ENCODE results near the gene PSMF1.

The PSMF1 gene, protein sequence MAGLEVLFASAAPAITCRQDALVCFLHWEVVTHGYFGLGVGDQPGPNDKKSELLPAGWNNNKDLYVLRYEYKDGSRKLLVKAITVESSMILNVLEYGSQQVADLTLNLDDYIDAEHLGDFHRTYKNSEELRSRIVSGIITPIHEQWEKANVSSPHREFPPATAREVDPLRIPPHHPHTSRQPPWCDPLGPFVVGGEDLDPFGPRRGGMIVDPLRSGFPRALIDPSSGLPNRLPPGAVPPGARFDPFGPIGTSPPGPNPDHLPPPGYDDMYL

DNA sequence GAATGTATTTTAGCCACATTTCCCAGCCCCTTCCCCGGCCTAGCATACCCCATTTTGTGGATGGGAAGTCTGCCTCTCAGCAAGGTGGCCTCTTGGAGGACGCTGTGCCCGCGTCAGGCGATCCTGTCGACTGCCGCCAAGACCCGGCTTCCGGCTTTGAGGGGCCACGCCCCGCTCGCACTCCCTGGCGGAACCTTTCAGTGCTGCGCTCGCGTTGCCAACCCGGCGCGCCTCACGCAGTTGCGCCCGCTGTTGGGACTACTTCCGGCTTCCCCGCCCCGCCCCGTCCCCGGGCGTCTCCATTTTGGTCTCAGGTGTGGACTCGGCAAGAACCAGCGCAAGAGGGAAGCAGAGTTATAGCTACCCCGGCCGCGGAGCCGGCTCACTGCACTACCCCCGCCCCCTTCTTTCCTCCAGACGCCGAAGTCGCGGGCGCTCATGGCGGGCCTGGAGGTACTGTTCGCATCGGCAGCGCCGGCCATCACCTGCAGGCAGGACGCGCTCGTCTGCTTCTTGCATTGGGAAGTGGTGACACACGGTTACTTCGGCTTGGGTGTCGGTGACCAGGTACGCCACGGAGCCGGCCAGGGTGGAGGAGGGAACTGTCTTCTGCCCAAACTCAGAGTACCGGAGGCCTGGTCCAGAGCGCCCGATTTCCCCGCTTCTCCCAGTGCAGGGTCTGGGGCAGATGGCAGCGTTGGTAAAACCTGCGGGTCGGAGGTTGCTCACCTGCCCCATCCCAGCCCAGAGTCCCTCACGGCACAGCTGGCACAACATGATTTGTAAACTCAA lies at the start of gene PSMF1:
Gene PSMF1, plus strand, starts transcription at position 267 of the 792 bp plus-strand sequence. Its CDS starts 172 bp downstream, at position 439.
- DNase-seq (ENCODE audit: low read depth), result peak; percentile 91

DNA sequence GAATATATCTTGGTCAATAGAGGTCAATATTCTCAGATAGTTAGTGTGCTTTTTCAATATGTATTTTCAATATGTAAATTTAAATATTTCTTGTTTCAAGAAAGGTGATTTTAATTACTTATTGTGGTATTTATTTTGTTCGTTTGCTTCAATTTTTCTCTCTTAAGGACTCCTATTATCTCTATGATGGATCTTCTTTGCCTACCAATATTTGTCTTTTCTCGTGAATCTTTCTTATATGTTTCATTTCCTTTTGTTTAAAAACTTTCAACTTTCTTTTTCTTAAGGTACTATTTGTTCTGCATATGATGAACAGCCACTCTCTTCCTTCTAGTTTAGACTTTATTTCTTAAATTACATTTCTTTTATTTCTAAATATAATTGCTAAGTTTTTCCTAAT lies 46.1 kb upstream of the PSMF1 start:
- DNase-seq (ENCODE audit: low read depth), result no peak

GRCh38 chr20:1075616-1076015 lies 42.8 kb upstream of the PSMF1 start:
- DNase-seq (ENCODE audit: low read depth), result no peak

- no peak for DNase-seq (ENCODE audit: low read depth)
Measured at GRCh38 chr20:1081891-1082290, 36.5 kb upstream of the PSMF1 start.

- DNase-seq (ENCODE audit: low read depth), result no peak
Measured at GRCh38 chr20:1083431-1084080, 34.8 kb upstream of the PSMF1 start.

- no peak for DNase-seq (ENCODE audit: low read depth)
Measured at GRCh38 chr20:1085492-1086276, 32.7 kb upstream of the PSMF1 start.

DNA sequence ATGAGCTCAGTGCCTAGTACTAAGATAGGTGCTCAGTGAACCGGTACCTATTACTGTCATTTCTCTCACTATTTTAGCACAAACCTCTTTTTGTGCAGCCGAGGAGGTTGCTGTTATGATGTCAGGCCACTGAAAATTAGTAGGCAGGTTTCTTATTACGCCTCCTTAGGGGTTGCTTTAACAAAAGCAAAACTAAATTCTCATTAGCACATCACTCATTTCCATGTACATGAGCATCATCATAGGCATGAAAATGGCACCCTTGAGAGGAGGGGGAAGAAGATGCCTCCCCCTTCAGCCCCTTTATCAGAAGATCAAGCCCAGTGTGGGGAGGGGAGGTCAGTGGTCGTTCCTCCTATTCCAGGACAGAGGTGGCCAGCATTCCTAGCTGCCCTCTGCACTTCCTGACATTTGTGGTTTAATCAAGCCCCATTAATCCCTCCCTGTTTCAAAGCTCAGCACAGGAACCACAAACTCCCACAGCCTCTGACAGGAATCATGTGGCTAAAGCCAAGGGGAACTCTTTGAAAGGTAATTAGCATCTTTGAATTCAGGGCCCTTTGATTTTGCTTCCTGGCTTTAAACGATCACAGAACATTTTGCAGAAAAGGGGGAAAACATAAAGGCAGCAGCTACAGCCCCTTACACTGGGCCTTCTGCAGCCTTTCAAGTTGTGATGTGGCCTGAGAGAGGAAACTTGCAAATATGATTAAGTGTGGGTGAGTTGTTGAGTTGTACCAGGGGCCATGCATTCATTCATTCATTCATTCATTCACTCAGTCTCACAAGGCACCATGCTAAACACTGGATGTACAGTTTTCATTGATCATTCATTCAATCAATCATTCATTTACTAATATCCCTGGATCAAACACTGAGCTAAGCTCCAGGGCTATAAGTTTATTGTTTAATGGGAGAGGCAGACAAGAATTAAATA lies 31.9 kb upstream of the PSMF1 start:
- no peak for DNase-seq (ENCODE audit: low read depth)

GRCh38 chr20:1087311-1087905 lies 31.0 kb upstream of the PSMF1 start:
- no peak for DNase-seq (ENCODE audit: low read depth)

GRCh38 chr20:1094751-1095150 lies 23.7 kb upstream of the PSMF1 start:
- DNase-seq (ENCODE audit: low read depth), result no peak

DNA sequence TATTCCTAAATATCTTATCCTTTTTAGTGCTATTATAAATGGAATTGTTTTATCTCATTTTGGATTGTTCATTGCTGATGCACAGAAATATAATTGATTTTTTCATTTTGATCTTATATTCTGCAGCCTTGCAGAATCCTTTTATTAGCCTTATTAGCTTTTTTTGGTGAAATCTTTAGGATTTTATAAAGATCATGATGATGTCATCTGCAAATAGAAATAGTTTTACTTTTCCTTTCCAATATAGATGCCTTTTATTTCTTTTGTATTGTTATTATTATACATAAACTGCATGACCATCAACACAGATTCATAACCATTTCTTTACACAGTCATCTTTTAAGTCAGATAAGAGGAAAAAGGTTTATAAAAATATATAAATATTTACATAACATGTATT lies 16.9 kb upstream of the PSMF1 start:
- no peak for DNase-seq (ENCODE audit: low read depth)

DNA sequence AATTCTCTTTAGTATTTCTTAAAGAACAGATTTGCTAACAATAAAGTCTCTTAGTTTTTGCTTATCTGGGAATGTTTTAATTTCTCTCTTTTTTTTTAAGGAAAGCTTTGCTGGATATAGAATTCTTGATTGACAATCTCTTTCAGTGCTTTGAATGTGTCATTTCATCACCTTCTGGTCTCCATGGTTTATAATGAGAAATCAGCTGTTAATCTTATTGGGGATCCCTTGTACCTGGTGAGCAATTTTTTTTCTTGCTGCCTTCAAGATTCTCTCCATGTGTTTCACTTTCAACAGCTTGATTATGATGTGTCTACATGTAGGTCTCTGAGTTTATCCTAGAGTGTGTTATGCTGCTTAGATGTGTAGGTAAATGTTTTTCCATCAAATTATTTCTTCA lies 16.4 kb upstream of the PSMF1 start:
- DNase-seq (ENCODE audit: low read depth), result no peak

DNA sequence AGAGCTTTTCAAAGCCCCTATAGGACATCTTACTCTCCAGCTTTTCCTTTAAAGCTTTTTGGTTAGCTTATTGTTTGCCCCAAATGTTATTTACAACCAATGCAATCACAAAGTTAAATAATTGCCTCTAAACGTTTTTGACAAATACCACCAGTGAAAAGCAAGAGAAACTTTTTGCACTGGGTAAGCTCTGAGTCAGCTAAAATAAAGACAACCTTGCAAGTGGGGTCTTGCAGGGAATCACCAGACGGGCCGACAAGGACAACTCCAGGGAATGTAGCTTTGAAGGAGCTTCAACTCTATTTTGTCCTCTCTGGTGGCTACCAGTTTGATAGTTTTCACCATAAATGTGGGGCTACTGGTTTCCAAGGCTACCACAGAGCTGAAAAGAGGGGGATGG lies 14.7 kb upstream of the PSMF1 start:
- no peak for DNase-seq (ENCODE audit: low read depth)

GRCh38 chr20:1105599-1106194 lies 12.7 kb upstream of the PSMF1 start:
- no peak for DNase-seq (ENCODE audit: low read depth)

GRCh38 chr20:1107176-1107575 lies 11.2 kb upstream of the PSMF1 start:
- no peak for DNase-seq (ENCODE audit: low read depth)

DNA sequence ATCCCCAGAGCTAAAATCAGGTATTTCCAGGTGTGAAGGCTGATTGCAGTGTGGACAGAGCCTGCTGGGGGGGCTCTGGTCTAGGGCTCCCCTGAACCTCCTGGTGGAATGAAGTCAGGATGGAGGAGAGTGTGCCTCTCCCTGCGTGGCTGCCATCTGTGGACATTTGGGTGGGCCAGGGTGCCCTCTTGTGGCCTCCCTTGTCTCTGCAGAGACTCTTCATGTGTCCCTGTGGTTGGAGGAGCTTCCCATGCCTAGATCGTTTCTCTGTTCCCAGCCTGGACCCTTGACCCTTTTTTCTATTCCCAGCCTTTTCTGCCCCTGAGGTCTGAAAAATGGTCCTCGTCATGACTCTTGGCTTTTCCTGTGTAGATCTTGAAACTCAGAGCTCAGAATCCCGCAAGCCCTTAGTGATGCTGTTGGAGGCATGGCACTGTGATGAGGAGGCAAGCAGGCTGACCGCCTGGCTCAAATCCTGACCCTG lies 9.9 kb upstream of the PSMF1 start:
- DNase-seq (ENCODE audit: low read depth), result peak; percentile 21

- DNase-seq (ENCODE audit: low read depth), result no peak
Measured at GRCh38 chr20:1112908-1113307, 5.5 kb upstream of the PSMF1 start.

DNA sequence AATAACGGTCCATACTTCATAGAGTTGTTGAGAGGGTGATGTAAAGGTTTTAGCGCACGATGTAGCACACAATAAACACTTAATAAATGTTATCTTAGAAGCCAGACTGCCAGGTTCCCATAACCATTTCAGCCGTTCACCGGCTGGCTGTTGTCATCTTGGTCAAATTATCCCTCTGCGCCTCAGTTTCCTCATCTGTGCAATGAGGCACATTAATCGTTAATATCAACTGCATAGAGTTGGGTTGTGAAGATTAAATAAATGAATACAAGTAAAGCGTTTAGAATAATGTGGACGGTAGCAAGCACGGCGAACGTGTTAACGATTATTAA lies 432 bp upstream of the PSMF1 start:
- no peak for DNase-seq (ENCODE audit: low read depth)

- no peak for DNase-seq (ENCODE audit: low read depth)
Measured at GRCh38 chr20:1119128-1119505, 715 bp downstream of the PSMF1 start.

DNA sequence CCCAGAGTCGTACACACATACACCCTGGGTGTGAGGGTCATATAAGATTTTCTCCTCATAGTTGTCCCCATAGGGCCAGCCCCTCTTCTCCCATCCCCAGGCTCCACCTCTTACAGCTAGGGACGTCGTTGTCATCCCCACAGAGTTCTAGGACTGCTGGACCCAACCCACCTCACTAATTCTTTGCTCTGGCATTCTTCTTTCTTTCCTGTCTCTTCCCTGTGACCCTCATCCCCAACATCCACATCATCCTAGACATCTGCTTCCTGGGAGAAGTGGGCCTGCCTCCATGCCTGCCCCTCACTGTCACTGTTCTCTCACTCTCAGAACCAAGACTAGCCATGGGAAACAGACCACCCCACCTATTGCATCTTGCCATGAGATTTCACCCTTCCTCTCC lies 1.1 kb downstream of the PSMF1 start:
- DNase-seq (ENCODE audit: low read depth), result no peak

GRCh38 chr20:1121429-1121828 lies 3.0 kb downstream of the PSMF1 start:
- no peak for DNase-seq (ENCODE audit: low read depth)

Data from stimulated activated CD8-positive, alpha-beta memory T cell treated with anti-CD3 and anti-CD28 coated beads, Interleukin-15, amount 100 ng/mL, for 1 hour (primary cell).